ENCODE results near the gene WDR18. TPM values are rescaled to one million over a fixed set of nuclear protein-coding genes. Genes with fewer than 3 reads are reported as not detected.
A peak's percentile ranks its signal among the peaks of the same experiment; 100 is the strongest.

The WDR18 gene
- total and polyA plus RNA-seq, 2 of the 4 experiments (the other 2 are of a cell fraction), result 37.1 to 56.9 TPM

DNA sequence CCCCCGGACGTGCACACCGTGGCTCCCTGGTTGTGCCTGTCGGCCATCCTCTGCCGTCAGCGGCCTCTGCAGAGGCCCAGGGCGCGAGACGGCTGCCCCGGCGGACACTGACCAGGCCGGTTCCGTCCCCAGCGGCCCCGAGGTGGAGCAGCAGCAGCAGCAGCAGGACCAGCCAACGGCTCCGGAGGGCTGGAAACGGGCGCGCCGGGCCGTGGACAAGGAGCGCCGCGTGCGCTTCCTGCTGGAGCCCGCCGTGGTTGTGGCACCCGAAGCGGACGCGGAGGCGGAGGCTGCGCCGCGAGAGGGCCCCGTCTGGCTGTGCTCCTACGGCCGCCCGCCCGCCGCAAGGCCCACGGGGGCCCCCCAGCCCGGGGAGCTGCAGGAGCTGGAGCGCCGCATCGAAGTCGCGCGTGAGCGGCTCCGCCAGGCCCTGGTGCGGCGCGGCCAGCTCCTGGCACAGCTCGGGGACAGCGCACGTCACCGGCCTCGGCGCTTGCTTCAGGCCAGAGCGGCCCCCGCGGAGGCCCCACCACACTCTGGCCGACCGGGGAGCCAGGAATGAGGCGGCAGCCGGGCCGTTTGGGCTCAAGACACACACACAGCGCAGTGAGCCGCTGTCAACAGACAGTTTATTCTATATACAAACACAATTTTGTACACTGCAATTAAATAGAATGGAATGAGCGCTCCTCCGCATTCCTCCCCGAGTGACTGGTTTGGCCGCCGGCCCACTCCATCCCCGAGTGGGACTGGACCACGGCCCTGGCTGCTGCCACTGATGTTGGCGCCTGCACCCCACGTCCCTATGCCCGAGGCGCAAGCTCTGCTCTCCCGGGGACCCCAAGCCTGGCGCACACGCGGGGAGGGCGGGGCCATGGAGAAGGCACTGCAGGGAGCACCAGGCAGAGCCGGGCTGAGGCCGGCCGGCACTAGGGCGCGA, 25.2 kb downstream of the WDR18 start:
- H2BK5ac ChIP-seq (ENCODE audit: low read depth, low read length, poor library complexity, severe bottlenecking), result peak overlapping the region; percentile 75
- H3K23ac ChIP-seq (ENCODE audit: low read depth, low read length), result no peak overlapping the region
- H4K5ac ChIP-seq (ENCODE audit: low read depth, low read length), result no peak overlapping the region
- peak; percentile 91 for ATAC-seq (ENCODE audit: low read depth)
- H3K56ac ChIP-seq (ENCODE audit: extremely low read depth, insufficient read depth, low read length), result no peak overlapping the region
- peak overlapping the region; percentile 90 for H2AK9ac ChIP-seq (replicated peaks; ENCODE audit: low read depth, low read length, poor library complexity)
- POLR2A ChIA-PET (ENCODE audit: unreplicated experiment), result interaction anchor here (0.6 kb wide), 1 partner anchor 17 kb away, joined by 3 read pairs; the partner anchor contains the start of gene CNN2
- no peaks in the 10 kb centered on the region for H3K9me3 ChIP-seq (ENCODE audit: control insufficient read depth, insufficient read depth, low read length)
- H2BK15ac ChIP-seq (ENCODE audit: low read depth, low read length), result no peak overlapping the region; the same call in 2 of the 3 replicates
- no peaks in the 10 kb centered on the region for H3K9me1 ChIP-seq (ENCODE audit: insufficient read depth, low read length)
- H3K9ac ChIP-seq (ENCODE audit: low read depth, low read length), result no peak overlapping the region
- H3K79me1 ChIP-seq (ENCODE audit: low read depth in 1 of 2, low read length in 2 of 2), result peaks cover 0 to 28% of the 10 kb centered on the region in 2 experiments; a peak in 3 of 4 replicates
- H2AFZ ChIP-seq (replicated peaks; ENCODE audit: low read length, poor library complexity), result peak overlapping the region; percentile 77
- BruUV-seq (replicated peaks), result TSS peak; percentile 74
- peak overlapping the region; percentile 77 for H3K4ac ChIP-seq (ENCODE audit: low read depth, low read length)
- intact Hi-C loops (cut with micrococcal nuclease), result loop anchor here (2.0 kb wide), 1 partner anchor 231 kb away; the partner anchor contains the start of gene ATP5F1D
- no peaks in the 10 kb centered on the region for H3K27me3 ChIP-seq (ENCODE audit: control insufficient read depth, insufficient read depth, low read length)
- peaks cover 38% of the 10 kb centered on the region for H3K36me3 ChIP-seq (ENCODE audit: control insufficient read depth, insufficient read depth, low read length)
- no peak overlapping the region; the same call in 1 of the 2 replicates for H3K18ac ChIP-seq (ENCODE audit: low read depth, low read length)
- dilution Hi-C loops (cut with HindIII; ENCODE audit: low sequenced_read_pairs, unreplicated experiment), result no loop called here
- H3K4me3 ChIP-seq (ENCODE audit: insufficient read depth, low read depth, low read length), result no peak overlapping the region
- peak overlapping the region; percentile 77 for H2BK120ac ChIP-seq (ENCODE audit: low read depth, low read length)
- H3K4me1 ChIP-seq (ENCODE audit: control insufficient read depth, insufficient read depth, low read length), result peaks cover 17% of the 10 kb centered on the region
- H4K8ac ChIP-seq (ENCODE audit: low read depth in 2 of 2, low read length in 2 of 2), result 0 out of 4 replicates have a peak overlapping the region, but pooled peaks of 1 of the 2 experiments have one; percentile 8
- no peak overlapping the region for H3K14ac ChIP-seq (replicated peaks; ENCODE audit: low read depth, low read length)
- H3K4me2 ChIP-seq (ENCODE audit: low read depth, low read length), result no peak overlapping the region; the same call in 1 of the 2 replicates
- peak overlapping the region; percentile 81 for H3K27ac ChIP-seq (ENCODE audit: insufficient read depth, low read length)
- H4K20me1 ChIP-seq (ENCODE audit: insufficient read depth, low read length), result peaks cover 39% of the 10 kb centered on the region
- H4K91ac ChIP-seq (ENCODE audit: insufficient read depth, low read depth, low read length), result peak overlapping the region; percentile 80
- 37% methylated on average over 53 of the region's 92 CpGs; no CpG with 5 or more reads in 1 of the 2 experiments for WGBS, 2 experiments (ENCODE audit: extremely low coverage in 2 of 2, insufficient read length in 1 of 2)
- no peak overlapping the region for H2BK20ac ChIP-seq (ENCODE audit: low read depth, low read length)
- H2AK5ac ChIP-seq (ENCODE audit: low read depth, low read length), result peak overlapping the region; percentile 77; the same call in 1 of the 2 replicates
- DNase-seq, result peak; percentile 83
- CTCF ChIA-PET, result interaction anchor here (0.6 to 1.4 kb wide), 4 partner anchors 12 to 57 kb away, joined by 3 to 4 read pairs (median 3); partner anchors contain the start of gene ABCA7
- in situ Hi-C loops (cut with MboI; ENCODE audit: low sequenced_read_pairs), result no loop called here
- 0 out of 2 replicates have a peak, but pooled peaks have one; percentile 33 for TF ChIP-seq MXI1 (IDR thresholded peaks at IDR 0.05; ENCODE audit: borderline replicate concordance, low read depth, low read length)
- TF ChIP-seq FOS (IDR thresholded peaks at IDR 0.05; ENCODE audit: low read depth, low read length), result no peak
- TF ChIP-seq, protein P1, sequence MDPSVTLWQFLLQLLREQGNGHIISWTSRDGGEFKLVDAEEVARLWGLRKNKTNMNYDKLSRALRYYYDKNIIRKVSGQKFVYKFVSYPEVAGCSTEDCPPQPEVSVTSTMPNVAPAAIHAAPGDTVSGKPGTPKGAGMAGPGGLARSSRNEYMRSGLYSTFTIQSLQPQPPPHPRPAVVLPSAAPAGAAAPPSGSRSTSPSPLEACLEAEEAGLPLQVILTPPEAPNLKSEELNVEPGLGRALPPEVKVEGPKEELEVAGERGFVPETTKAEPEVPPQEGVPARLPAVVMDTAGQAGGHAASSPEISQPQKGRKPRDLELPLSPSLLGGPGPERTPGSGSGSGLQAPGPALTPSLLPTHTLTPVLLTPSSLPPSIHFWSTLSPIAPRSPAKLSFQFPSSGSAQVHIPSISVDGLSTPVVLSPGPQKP (IDR thresholded peaks at IDR 0.05; ENCODE audit: borderline replicate concordance, low read depth, low read length), result no peak
- TF ChIP-seq RAD21 (IDR thresholded peaks at IDR 0.05; ENCODE audit: low read length), result no peak
- TF ChIP-seq MAFK (IDR thresholded peaks at IDR 0.05; ENCODE audit: low read depth, low read length), result no peak
- no peak for TF ChIP-seq NFE2L2 (IDR thresholded peaks at IDR 0.05; ENCODE audit: low read depth, low read length)
- no peak for TF ChIP-seq RFX5 (IDR thresholded peaks at IDR 0.05; ENCODE audit: low read depth, low read length)
- TF ChIP-seq, protein P2, sequence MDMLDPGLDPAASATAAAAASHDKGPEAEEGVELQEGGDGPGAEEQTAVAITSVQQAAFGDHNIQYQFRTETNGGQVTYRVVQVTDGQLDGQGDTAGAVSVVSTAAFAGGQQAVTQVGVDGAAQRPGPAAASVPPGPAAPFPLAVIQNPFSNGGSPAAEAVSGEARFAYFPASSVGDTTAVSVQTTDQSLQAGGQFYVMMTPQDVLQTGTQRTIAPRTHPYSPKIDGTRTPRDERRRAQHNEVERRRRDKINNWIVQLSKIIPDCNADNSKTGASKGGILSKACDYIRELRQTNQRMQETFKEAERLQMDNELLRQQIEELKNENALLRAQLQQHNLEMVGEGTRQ (IDR thresholded peaks at IDR 0.05; ENCODE audit: low read depth, low read length), result no peak
- 0 out of 2 replicates have a peak, but pooled peaks have one; percentile 8 for TF ChIP-seq SMC3 (IDR thresholded peaks at IDR 0.05; ENCODE audit: low read depth, low read length)
- no peak for TF ChIP-seq BHLHE40 (IDR thresholded peaks at IDR 0.05; ENCODE audit: low read depth, low read length)
- peak; percentile 38 for TF ChIP-seq RCOR1 (IDR thresholded peaks at IDR 0.05; ENCODE audit: insufficient replicate concordance, low read length)
- TF ChIP-seq, protein P3, sequence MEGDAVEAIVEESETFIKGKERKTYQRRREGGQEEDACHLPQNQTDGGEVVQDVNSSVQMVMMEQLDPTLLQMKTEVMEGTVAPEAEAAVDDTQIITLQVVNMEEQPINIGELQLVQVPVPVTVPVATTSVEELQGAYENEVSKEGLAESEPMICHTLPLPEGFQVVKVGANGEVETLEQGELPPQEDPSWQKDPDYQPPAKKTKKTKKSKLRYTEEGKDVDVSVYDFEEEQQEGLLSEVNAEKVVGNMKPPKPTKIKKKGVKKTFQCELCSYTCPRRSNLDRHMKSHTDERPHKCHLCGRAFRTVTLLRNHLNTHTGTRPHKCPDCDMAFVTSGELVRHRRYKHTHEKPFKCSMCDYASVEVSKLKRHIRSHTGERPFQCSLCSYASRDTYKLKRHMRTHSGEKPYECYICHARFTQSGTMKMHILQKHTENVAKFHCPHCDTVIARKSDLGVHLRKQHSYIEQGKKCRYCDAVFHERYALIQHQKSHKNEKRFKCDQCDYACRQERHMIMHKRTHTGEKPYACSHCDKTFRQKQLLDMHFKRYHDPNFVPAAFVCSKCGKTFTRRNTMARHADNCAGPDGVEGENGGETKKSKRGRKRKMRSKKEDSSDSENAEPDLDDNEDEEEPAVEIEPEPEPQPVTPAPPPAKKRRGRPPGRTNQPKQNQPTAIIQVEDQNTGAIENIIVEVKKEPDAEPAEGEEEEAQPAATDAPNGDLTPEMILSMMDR (conservative IDR thresholded peaks at IDR 0.05; ENCODE audit: low read depth, low read length), result 0 out of 2 replicates have a peak, but pooled peaks have one; percentile 3
